Measurements from ENCODE around the gene WNT4. TPM values are rescaled to one million over a fixed set of nuclear protein-coding genes. Genes with fewer than 3 reads are reported as not detected.

WNT4 gene
- total RNA-seq, 1 experiment from 2014 or later = 0.92 TPM

GRCh38 chr1:22179197-22179803 is 36.4 kb upstream of the WNT4 start:
- ChIA-PET CTCF (interaction anchor here (0.5 kb wide), 1 partner anchor 167 kb away, joined by 5 read pairs; no protein-coding TSS in a partner anchor), POLR2A (no interaction called here)
- in situ Hi-C loops (cut with HindIII; ENCODE audit: low pct_unique_long_range_greater_than_20kb, low sequenced_read_pairs) = no loop called here
- DNase-seq (ENCODE audit: low read depth, low spot score) = no peak
- no peaks in the 10 kb centered on the region for H3K36me3 ChIP-seq (ENCODE audit: control insufficient read depth, insufficient read depth, low read length)
- no peaks in the 10 kb centered on the region for H3K27me3 ChIP-seq (ENCODE audit: control insufficient read depth, insufficient read depth, low read length)
- H3K4me3 ChIP-seq (ENCODE audit: low read depth in 2 of 2, low read length in 2 of 2) = no peak overlapping the region
- no TSS peak for BruUV-seq (replicated peaks)
- no peaks in the 10 kb centered on the region for H3K4me1 ChIP-seq (ENCODE audit: control insufficient read depth, insufficient read depth, low read length)
- no peak for ATAC-seq
- no peak overlapping the region for H3K27ac ChIP-seq (ENCODE audit: low read length)
- TF ChIP-seq, protein P1, sequence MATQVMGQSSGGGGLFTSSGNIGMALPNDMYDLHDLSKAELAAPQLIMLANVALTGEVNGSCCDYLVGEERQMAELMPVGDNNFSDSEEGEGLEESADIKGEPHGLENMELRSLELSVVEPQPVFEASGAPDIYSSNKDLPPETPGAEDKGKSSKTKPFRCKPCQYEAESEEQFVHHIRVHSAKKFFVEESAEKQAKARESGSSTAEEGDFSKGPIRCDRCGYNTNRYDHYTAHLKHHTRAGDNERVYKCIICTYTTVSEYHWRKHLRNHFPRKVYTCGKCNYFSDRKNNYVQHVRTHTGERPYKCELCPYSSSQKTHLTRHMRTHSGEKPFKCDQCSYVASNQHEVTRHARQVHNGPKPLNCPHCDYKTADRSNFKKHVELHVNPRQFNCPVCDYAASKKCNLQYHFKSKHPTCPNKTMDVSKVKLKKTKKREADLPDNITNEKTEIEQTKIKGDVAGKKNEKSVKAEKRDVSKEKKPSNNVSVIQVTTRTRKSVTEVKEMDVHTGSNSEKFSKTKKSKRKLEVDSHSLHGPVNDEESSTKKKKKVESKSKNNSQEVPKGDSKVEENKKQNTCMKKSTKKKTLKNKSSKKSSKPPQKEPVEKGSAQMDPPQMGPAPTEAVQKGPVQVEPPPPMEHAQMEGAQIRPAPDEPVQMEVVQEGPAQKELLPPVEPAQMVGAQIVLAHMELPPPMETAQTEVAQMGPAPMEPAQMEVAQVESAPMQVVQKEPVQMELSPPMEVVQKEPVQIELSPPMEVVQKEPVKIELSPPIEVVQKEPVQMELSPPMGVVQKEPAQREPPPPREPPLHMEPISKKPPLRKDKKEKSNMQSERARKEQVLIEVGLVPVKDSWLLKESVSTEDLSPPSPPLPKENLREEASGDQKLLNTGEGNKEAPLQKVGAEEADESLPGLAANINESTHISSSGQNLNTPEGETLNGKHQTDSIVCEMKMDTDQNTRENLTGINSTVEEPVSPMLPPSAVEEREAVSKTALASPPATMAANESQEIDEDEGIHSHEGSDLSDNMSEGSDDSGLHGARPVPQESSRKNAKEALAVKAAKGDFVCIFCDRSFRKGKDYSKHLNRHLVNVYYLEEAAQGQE (IDR thresholded peaks at IDR 0.05; ENCODE audit: insufficient read depth in 1 of 2, low read depth in 2 of 2, low read length in 1 of 2) = no peak
- TF ChIP-seq SIN3A (IDR thresholded peaks at IDR 0.05; ENCODE audit: borderline replicate concordance, insufficient read depth, low read depth, low read length) = no peak
- no peak for TF ChIP-seq CTCF (IDR thresholded peaks at IDR 0.05)
- no peak for TF ChIP-seq TCF7L2 (IDR thresholded peaks at IDR 0.05; ENCODE audit: low read depth, low read length)
- TF ChIP-seq POLR2AphosphoS5 (IDR thresholded peaks at IDR 0.05; ENCODE audit: low read depth, low read length) = no peak
- intact Hi-C loops (cut with micrococcal nuclease; ENCODE audit: unreplicated experiment) = no loop called here
- H3K9me3 ChIP-seq (ENCODE audit: control insufficient read depth, insufficient read depth, low read depth, low read length) = no peaks in the 10 kb centered on the region

- CTCF ChIA-PET = no interaction called here
- intact Hi-C loops (cut with micrococcal nuclease; ENCODE audit: unreplicated experiment) = no loop called here
- POLR2A ChIA-PET = no interaction called here
Measured at GRCh38 chr1:22177354-22178003, 34.6 kb upstream of the WNT4 start.

GRCh38 chr1:22176258-22176657 is 33.4 kb upstream of the WNT4 start:
- ATAC-seq = no peak
- H3K4me3 ChIP-seq (ENCODE audit: low read depth in 2 of 2, low read length in 2 of 2) = no peak overlapping the region
- no peak for TF ChIP-seq CTCF (IDR thresholded peaks at IDR 0.05)
- TF ChIP-seq TCF7L2 (IDR thresholded peaks at IDR 0.05; ENCODE audit: low read depth, low read length) = no peak
- TF ChIP-seq POLR2AphosphoS5 (IDR thresholded peaks at IDR 0.05; ENCODE audit: low read depth, low read length) = no peak
- TF ChIP-seq, protein P1 (IDR thresholded peaks at IDR 0.05; ENCODE audit: insufficient read depth in 1 of 2, low read depth in 2 of 2, low read length in 1 of 2) = no peak
- intact Hi-C loops (cut with micrococcal nuclease; ENCODE audit: unreplicated experiment) (no loop called here), in situ Hi-C loops (cut with HindIII; ENCODE audit: low pct_unique_long_range_greater_than_20kb, low sequenced_read_pairs) (no loop called here)
- no peaks in the 10 kb centered on the region for H3K27me3 ChIP-seq (ENCODE audit: control insufficient read depth, insufficient read depth, low read length)
- BruUV-seq (replicated peaks) = no TSS peak
- H3K27ac ChIP-seq (ENCODE audit: low read length) = no peak overlapping the region
- no peaks in the 10 kb centered on the region for H3K9me3 ChIP-seq (ENCODE audit: control insufficient read depth, insufficient read depth, low read depth, low read length)
- ChIA-PET CTCF (no interaction called here), POLR2A (no interaction called here)
- DNase-seq (ENCODE audit: low read depth, low spot score) = no peak
- no peaks in the 10 kb centered on the region for H3K4me1 ChIP-seq (ENCODE audit: control insufficient read depth, insufficient read depth, low read length)
- H3K36me3 ChIP-seq (ENCODE audit: control insufficient read depth, insufficient read depth, low read length) = no peaks in the 10 kb centered on the region

More at GRCh38 chr1:22177354-22178003, 34.6 kb upstream of the WNT4 start:
- Histone ChIP-seq H3K4me3 (ENCODE audit: low read depth in 2 of 2, low read length in 2 of 2) (no peak overlapping the region), H3K27me3 (ENCODE audit: control insufficient read depth, insufficient read depth, low read length) (no peaks in the 10 kb centered on the region), H3K4me1 (ENCODE audit: control insufficient read depth, insufficient read depth, low read length) (no peaks in the 10 kb centered on the region), H3K9me3 (ENCODE audit: control insufficient read depth, insufficient read depth, low read depth, low read length) (no peaks in the 10 kb centered on the region), H3K36me3 (ENCODE audit: control insufficient read depth, insufficient read depth, low read length) (no peaks in the 10 kb centered on the region), H3K27ac (ENCODE audit: low read length) (no peak overlapping the region)
- DNase-seq (ENCODE audit: low read depth, low spot score) (no peak), ATAC-seq (0 out of 2 replicates have a peak, but pooled peaks have one; percentile 19)
- TF ChIP-seq SIN3A (IDR thresholded peaks at IDR 0.05; ENCODE audit: borderline replicate concordance, insufficient read depth, low read depth, low read length) (no peak), POLR2AphosphoS5 (IDR thresholded peaks at IDR 0.05; ENCODE audit: low read depth, low read length) (no peak)
- in situ Hi-C loops (cut with HindIII; ENCODE audit: low pct_unique_long_range_greater_than_20kb, low sequenced_read_pairs) = no loop called here
- no TSS peak for BruUV-seq (replicated peaks)
